HG02588 (cell line): ENCODE measurements around the gene AKT3.
"Not testable (repeated sequence)": the region's sequence is repeated elsewhere in the genome, so short reads cannot be mapped to it uniquely, and the experiment has no call there.

Experiments used
- ATAC-seq: cut with Tn5 transposase; IDR thresholded peaks from one replicate; pipeline ENCODE4 v1.9.1; 2021; ENCODE audit warnings: mild to moderate bottlenecking, moderate library complexity; ENCODE audit not compliant: unreplicated experiment

AKT3 gene

GRCh38 chr1:243850202-243850451 is at the start of gene AKT3:
TSS of gene AKT3 (minus strand) at chr1:243850243. CDS start at chr1:243843170, 7,073 bp downstream.
- ATAC-seq, result peak; percentile 55

GRCh38 chr1:243898278-243898677 is 48.2 kb upstream of the AKT3 start:
- ATAC-seq, result no peak

- no peak for ATAC-seq
Measured at GRCh38 chr1:243896313-243896712, 46.3 kb upstream of the AKT3 start.

GRCh38 chr1:243892456-243892855 is 42.4 kb upstream of the AKT3 start:
- no peak for ATAC-seq

GRCh38 chr1:243890576-243890975 is 40.5 kb upstream of the AKT3 start:
- ATAC-seq, result no peak

- no peak for ATAC-seq
Measured at GRCh38 chr1:243885806-243886205, 35.8 kb upstream of the AKT3 start.

- no peak for ATAC-seq
Measured at GRCh38 chr1:243884603-243885002, 34.6 kb upstream of the AKT3 start.

GRCh38 chr1:243883551-243883950 is 33.5 kb upstream of the AKT3 start:
- ATAC-seq, result no peak

- no peak for ATAC-seq
Measured at GRCh38 chr1:243882276-243882675, 32.2 kb upstream of the AKT3 start.

- ATAC-seq, result not testable (repeated sequence)
Measured at GRCh38 chr1:243877058-243877457, 27.0 kb upstream of the AKT3 start.

GRCh38 chr1:243855616-243856318 is 5.7 kb upstream of the AKT3 start:
- no peak for ATAC-seq

- no peak for ATAC-seq
Measured at GRCh38 chr1:243851765-243852164, 1.7 kb upstream of the AKT3 start.

GRCh38 chr1:243851257-243851756 is 1.3 kb upstream of the AKT3 start:
- no peak for ATAC-seq

GRCh38 chr1:243850452-243851256 is 611 bp upstream of the AKT3 start:
- peak; percentile 42 for ATAC-seq

- peak; percentile 26 for ATAC-seq
Measured at GRCh38 chr1:243849421-243850201, 432 bp downstream of the AKT3 start.

- ATAC-seq, result no peak
Measured at GRCh38 chr1:243848858-243849420, 1.1 kb downstream of the AKT3 start.

- ATAC-seq, result no peak
Measured at GRCh38 chr1:243848165-243848857, 1.7 kb downstream of the AKT3 start.

- no peak for ATAC-seq
Measured at GRCh38 chr1:243846761-243847160, 3.3 kb downstream of the AKT3 start.

- ATAC-seq, result no peak
Measured at GRCh38 chr1:243845888-243846287, 4.2 kb downstream of the AKT3 start.

GRCh38 chr1:243844186-243844585 is 5.9 kb downstream of the AKT3 start:
- no peak for ATAC-seq
